PC-3 (cell line): ENCODE measurements around the gene THAP6. TPM values are rescaled to one million over a fixed set of nuclear protein-coding genes. Genes with fewer than 3 reads are reported as not detected.

Experiments
- ATAC-seq: fragments of 200-7000 bp; cut with Tn5 transposase; 2 replicates; pipeline ENCODE4 v1.9.1; 2020; ENCODE audit warnings: mild to moderate bottlenecking, moderate library complexity
- Bru-seq: library from RNA; stranded (reverse); fragments of 400-500 nt; gene quantifications from one replicate; lab custom pipeline; 2021; lab: Mats Ljungman, UMichigan
- BruChase-seq, 2 experiments: library from RNA; stranded (reverse); fragments of 400-500 nt; gene quantifications; one replicate each; lab custom pipeline; 2021; lab: Mats Ljungman, UMichigan
- BruUV-seq: library from RNA; stranded (reverse); fragments of 400-500 nt; replicated peaks from 2 replicates; lab custom pipeline; 2021; lab: Mats Ljungman, UMichigan
- CTCF ChIA-PET: fragments of 300-600 bp; sonication (Branson Sonifier 250); formaldehyde crosslinking; loops from one replicate; lab custom pipeline; 2022; ENCODE audit warnings: antibody characterized with exemption; lab: Charles Lee
- POLR2A ChIA-PET: fragments of 300-600 bp; sonication (Branson Sonifier 250); formaldehyde crosslinking; loops from one replicate; lab custom pipeline; 2022; ENCODE audit warnings: antibody characterized with exemption; ENCODE audit not compliant: unreplicated experiment; lab: Charles Lee
- DNase-seq: peaks from one replicate; pipeline ENCODE4 v3.0.0-alpha.2; 2015
- H2AFZ ChIP-seq: fragments of 300-600 bp; sonication (generic); 2 replicates; pipeline ENCODE4 v1.6.0; 2016; ENCODE audit warnings: antibody characterized with exemption, low read length
- H3F3A ChIP-seq: fragments of 300-600 bp; sonication (generic); one replicate; pipeline ENCODE4 v1.6.0; 2017; ENCODE audit warnings: antibody characterized with exemption, low read length, control low read depth, mild to moderate bottlenecking; ENCODE audit not compliant: unreplicated experiment
- H3K27ac ChIP-seq: fragments of 300-600 bp; sonication (generic); 2 replicates; pipeline ENCODE4 v1.5.1; 2016; ENCODE audit warnings: mild to moderate bottlenecking, low read length
- H3K27me3 ChIP-seq: fragments of 300-600 bp; sonication (generic); 2 replicates; pipeline ENCODE4 v1.6.1; 2016; ENCODE audit warnings: low read length, mixed read lengths
- H3K36me3 ChIP-seq: fragments of 300-600 bp; sonication (generic); 2 replicates; pipeline ENCODE4 v1.6.1; 2016; ENCODE audit warnings: low read depth, mixed run types, low read length, mixed read lengths
- H3K4me1 ChIP-seq: fragments of 300-600 bp; sonication (generic); 2 replicates; pipeline ENCODE4 v1.5.1; 2016; ENCODE audit warnings: low read length; ENCODE audit not compliant: insufficient read depth
- H3K4me2 ChIP-seq: fragments of 300-600 bp; sonication (generic); 2 replicates; pipeline ENCODE4 v1.6.0; 2016; ENCODE audit warnings: low read length
- H3K4me3 ChIP-seq: fragments of 300-600 bp; sonication (generic); 2 replicates; pipeline ENCODE4 v1.5.1; 2016; ENCODE audit warnings: mild to moderate bottlenecking, low read length, mixed read lengths
- H3K79me2 ChIP-seq: fragments of 300-600 bp; sonication (generic); 2 replicates; pipeline ENCODE4 v1.6.1; 2017; ENCODE audit warnings: low read length, mixed read lengths
- H3K9ac ChIP-seq: fragments of 300-600 bp; sonication (generic); 2 replicates; pipeline ENCODE4 v1.6.0; 2016; ENCODE audit warnings: mild to moderate bottlenecking, low read length
- H3K9me2 ChIP-seq: fragments of 300-600 bp; sonication (generic); replicated peaks from 2 replicates; pipeline ENCODE4 v1.6.1; 2016; ENCODE audit warnings: mixed run types, low read length, mixed read lengths
- H3K9me3 ChIP-seq: fragments of 300-600 bp; sonication (generic); 2 replicates; pipeline ENCODE4 v1.6.1; 2016; ENCODE audit warnings: low read length, mixed read lengths
- H4K20me1 ChIP-seq: fragments of 300-600 bp; sonication (generic); 2 replicates; pipeline ENCODE4 v1.6.1; 2016; ENCODE audit warnings: low read length, mixed read lengths
- EZH2 ChIP-seq: fragments of 300-600 bp; sonication (generic); IDR thresholded peaks from one replicate; pipeline ENCODE4 v1.6.1; 2017; ENCODE audit warnings: antibody characterized with exemption, mild to moderate bottlenecking, low read length; ENCODE audit not compliant: unreplicated experiment
- EZH2phosphoT487 ChIP-seq: fragments of 300-600 bp; sonication (generic); IDR thresholded peaks from 2 replicates; pipeline ENCODE4 v1.6.1; 2018; ENCODE audit warnings: mild to moderate bottlenecking, antibody characterized with exemption, low read length, borderline replicate concordance
- intact Hi-C: fragments of 100-400 bp; cut with micrococcal nuclease; formaldehyde crosslinking; loops from 2 replicates; pipeline ENCODE4 v1.9.0; 2023
- long read RNA-seq: library from polyadenylated mRNA; unstranded; transcript quantifications from one replicate; pipeline ENCODE4 v2.0.0, GENCODE V29; 2021; ENCODE audit not compliant: unreplicated experiment
- total RNA-seq: library from RNA; depleted of rRNA; stranded (reverse); fragments of >200 nt; gene quantifications from 2 replicates; pipeline ENCODE4 v1.2.3, GENCODE V29; 2014; rRNA removed
- TF ChIP-seq, protein P1 (sequence below): fragments of 300-600 bp; sonication (generic); conservative IDR thresholded peaks from 2 replicates; pipeline ENCODE4 v1.5.1; 2017; ENCODE audit warnings: antibody characterized with exemption, low read depth, mild to moderate bottlenecking, low read length

The THAP6 gene
- total RNA-seq = 5.2 and 8.7 TPM in 2 replicates
- Bru-seq, nascent RNA = percentile 66 among the genes with signal in this experiment
- percentile 63 among the genes with signal in this experiment for BruChase-seq, experiment 1, labeled RNA remaining after a 6-hour chase
- percentile 70 among the genes with signal in this experiment for BruChase-seq, experiment 2, labeled RNA remaining after a 2-hour chase
- long read RNA-seq, transcript THAP6-201 (5 exons, 3,549 nt) = major isoform, 14 of 29 reads
- long read RNA-seq, partial matches to known transcripts = 2 of 29 reads
- long read RNA-seq, other reads (novel, unspliced or antisense) = 10 of 29 reads

GRCh38 chr4:75514131-75514948, at the start of gene THAP6, which contains the start of gene RCHY1:
TSS of gene THAP6 (plus strand) at chr4:75514473. CDS start at chr4:75515453, 980 bp downstream.
TSS of gene RCHY1 (minus strand) at chr4:75514403. CDS start at chr4:75514286, 117 bp downstream.
- Histone ChIP-seq H3K4me1 (peaks cover 38% of the 10 kb centered on the region), H2AFZ (peak within 1 kb of the TSS; percentile 99), H4K20me1 (no peaks in the 10 kb centered on the region), H3K36me3 (0 out of 2 replicates have a peak, but pooled peaks cover 7% of the 10 kb centered on the region), H3F3A (no peaks in the 10 kb centered on the region), H3K27me3 (no peaks in the 10 kb centered on the region), H3K9ac (peak within 1 kb of the TSS; percentile 90), H3K27ac (peak within 1 kb of the TSS; percentile 87), H3K4me3 (peak within 1 kb of the TSS; percentile 95), H3K9me2 (no peaks in the 10 kb centered on the region), H3K9me3 (no peaks in the 10 kb centered on the region), H3K4me2 (peak within 1 kb of the TSS; percentile 90), H3K79me2 (peaks cover 61% of the 10 kb centered on the region)
- POLR2A ChIA-PET = interaction anchor here (0.7 kb wide), 1 partner anchor 28 kb away, joined by 4 read pairs; no protein-coding TSS in a partner anchor
- DNase-seq = peak; percentile 94
- intact Hi-C loops = loop anchor here (1.0 kb wide), 1 partner anchor 159 kb away; the partner anchor contains the start of gene G3BP2
- TF ChIP-seq EZH2 (no peak), EZH2phosphoT487 (no peak)
- TF ChIP-seq, protein P1, sequence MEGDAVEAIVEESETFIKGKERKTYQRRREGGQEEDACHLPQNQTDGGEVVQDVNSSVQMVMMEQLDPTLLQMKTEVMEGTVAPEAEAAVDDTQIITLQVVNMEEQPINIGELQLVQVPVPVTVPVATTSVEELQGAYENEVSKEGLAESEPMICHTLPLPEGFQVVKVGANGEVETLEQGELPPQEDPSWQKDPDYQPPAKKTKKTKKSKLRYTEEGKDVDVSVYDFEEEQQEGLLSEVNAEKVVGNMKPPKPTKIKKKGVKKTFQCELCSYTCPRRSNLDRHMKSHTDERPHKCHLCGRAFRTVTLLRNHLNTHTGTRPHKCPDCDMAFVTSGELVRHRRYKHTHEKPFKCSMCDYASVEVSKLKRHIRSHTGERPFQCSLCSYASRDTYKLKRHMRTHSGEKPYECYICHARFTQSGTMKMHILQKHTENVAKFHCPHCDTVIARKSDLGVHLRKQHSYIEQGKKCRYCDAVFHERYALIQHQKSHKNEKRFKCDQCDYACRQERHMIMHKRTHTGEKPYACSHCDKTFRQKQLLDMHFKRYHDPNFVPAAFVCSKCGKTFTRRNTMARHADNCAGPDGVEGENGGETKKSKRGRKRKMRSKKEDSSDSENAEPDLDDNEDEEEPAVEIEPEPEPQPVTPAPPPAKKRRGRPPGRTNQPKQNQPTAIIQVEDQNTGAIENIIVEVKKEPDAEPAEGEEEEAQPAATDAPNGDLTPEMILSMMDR = no peak
- BruUV-seq = TSS peak; percentile 77
- peak; percentile 91 for ATAC-seq
- CTCF ChIA-PET = no interaction called here

DNA sequence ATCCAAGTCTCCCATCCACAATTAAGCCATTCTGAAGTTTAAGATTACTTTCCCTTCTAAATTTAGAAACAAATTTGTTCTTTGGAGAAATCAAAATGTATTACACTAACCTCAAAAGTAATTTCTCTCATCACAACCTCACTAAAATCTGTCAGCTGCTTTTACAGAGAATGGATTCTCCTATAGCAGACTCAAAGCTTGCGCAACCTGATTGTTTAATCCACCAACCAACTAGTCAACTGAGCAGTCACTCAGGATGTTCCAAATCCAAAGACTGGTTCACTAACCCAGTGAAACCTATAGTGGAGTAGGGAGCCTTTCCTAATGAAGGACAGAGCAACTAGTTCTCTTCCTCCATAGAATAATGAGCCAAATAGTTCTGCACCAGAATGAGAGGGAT, 44.4 kb upstream of the THAP6 start:
- Histone ChIP-seq H3K36me3 (no peaks in the 10 kb centered on the region), H3K79me2 (no peaks in the 10 kb centered on the region), H4K20me1 (no peaks in the 10 kb centered on the region), H3K4me2 (no peak overlapping the region), H3K27me3 (no peaks in the 10 kb centered on the region), H2AFZ (no peak overlapping the region), H3K27ac (no peak overlapping the region), H3F3A (no peaks in the 10 kb centered on the region), H3K9ac (no peak overlapping the region), H3K4me1 (no peaks in the 10 kb centered on the region), H3K9me2 (no peaks in the 10 kb centered on the region), H3K4me3 (no peak overlapping the region), H3K9me3 (no peaks in the 10 kb centered on the region)
- BruUV-seq = no TSS peak
- ATAC-seq (no peak), DNase-seq (no peak)
- ChIA-PET POLR2A (no interaction called here), CTCF (no interaction called here)
- intact Hi-C loops = loop anchor here (2.0 kb wide), 1 partner anchor 595 kb away; no protein-coding TSS in a partner anchor
- TF ChIP-seq EZH2 = no peak
- TF ChIP-seq, protein P1 = no peak
- no peak for TF ChIP-seq EZH2phosphoT487
